Stimulated activated CD8-positive, alpha-beta memory T cell treated with anti-CD3 and anti-CD28 coated beads, Interleukin-4, amount 100 ng/mL, for 48 hours (primary cell): ENCODE results near the gene ACTG2.

Source experiments
- DNase-seq: peaks from one replicate; pipeline ENCODE4 v3.0.0-alpha.2; 2020

ACTG2 gene

GRCh38 chr2:73915437-73915993, 22.7 kb downstream of the ACTG2 start:
- DNase-seq = no peak

GRCh38 chr2:73916666-73917065, 23.9 kb downstream of the ACTG2 start:
- DNase-seq = no peak

GRCh38 chr2:73917296-73917695, 24.5 kb downstream of the ACTG2 start:
- no peak for DNase-seq

GRCh38 chr2:73917696-73918207, 24.9 kb downstream of the ACTG2 start:
- no peak for DNase-seq

GRCh38 chr2:73918856-73919255, 26.0 kb downstream of the ACTG2 start:
- DNase-seq = no peak

GRCh38 chr2:73919596-73920228, 26.9 kb downstream of the ACTG2 start:
- no peak for DNase-seq

GRCh38 chr2:73920577-73921545, 28.1 kb downstream of the ACTG2 start:
- peak; percentile 71 for DNase-seq

- DNase-seq = no peak
Measured at GRCh38 chr2:73921581-73921980, 28.8 kb downstream of the ACTG2 start.

GRCh38 chr2:73922681-73923080, 29.9 kb downstream of the ACTG2 start:
- DNase-seq = no peak

- DNase-seq = no peak
Measured at GRCh38 chr2:73925033-73925704, 32.4 kb downstream of the ACTG2 start.

GRCh38 chr2:73925853-73926492, 33.2 kb downstream of the ACTG2 start:
- DNase-seq = no peak

- peak; percentile 96 for DNase-seq
Measured at GRCh38 chr2:73926493-73927327, 33.9 kb downstream of the ACTG2 start, which contains the start of gene DGUOK. Gene DGUOK, plus strand, starts transcription at chr2:73926880. Its CDS starts 31 bp downstream, at chr2:73926911.

- no peak for DNase-seq
Measured at GRCh38 chr2:73927344-73927743, 34.5 kb downstream of the ACTG2 start.

- DNase-seq = no peak
Measured at GRCh38 chr2:73928963-73929347, 36.1 kb downstream of the ACTG2 start.

- peak; percentile 1 for DNase-seq
Measured at GRCh38 chr2:73930386-73930785, 37.6 kb downstream of the ACTG2 start.

GRCh38 chr2:73931531-73932500, 39.0 kb downstream of the ACTG2 start:
- DNase-seq = peak; percentile 65

- DNase-seq = no peak
Measured at GRCh38 chr2:73933194-73933593, 40.4 kb downstream of the ACTG2 start.

- DNase-seq = no peak
Measured at GRCh38 chr2:73935641-73936040, 42.8 kb downstream of the ACTG2 start.

GRCh38 chr2:73937103-73937885, 44.5 kb downstream of the ACTG2 start:
- no peak for DNase-seq
